GM03348 (cell line): ENCODE measurements around the gene USH1G.

Experiments used
- DNase-seq: peaks from one replicate; pipeline ENCODE4 v3.0.0; 2012; ENCODE audit warnings: low spot score

Gene USH1G

GRCh38 chr17:74954115-74954514, 31.1 kb upstream of the USH1G start:
- DNase-seq, result no peak

- no peak for DNase-seq
Measured at GRCh38 chr17:74953134-74953687, 30.2 kb upstream of the USH1G start.

GRCh38 chr17:74952431-74953133, 29.5 kb upstream of the USH1G start:
- no peak for DNase-seq

GRCh38 chr17:74951680-74952421, 28.8 kb upstream of the USH1G start:
- no peak for DNase-seq

GRCh38 chr17:74951065-74951464, 28.0 kb upstream of the USH1G start:
- DNase-seq, result no peak

- no peak for DNase-seq
Measured at GRCh38 chr17:74950207-74950606, 27.2 kb upstream of the USH1G start.

- no peak for DNase-seq
Measured at GRCh38 chr17:74949455-74950115, 26.5 kb upstream of the USH1G start.

- DNase-seq, result no peak
Measured at GRCh38 chr17:74947041-74947754, 24.1 kb upstream of the USH1G start.

- no peak for DNase-seq
Measured at GRCh38 chr17:74946641-74947040, 23.6 kb upstream of the USH1G start.

- no peak for DNase-seq
Measured at GRCh38 chr17:74945543-74945942, 22.5 kb upstream of the USH1G start.

- no peak for DNase-seq
Measured at GRCh38 chr17:74943808-74944522, 20.9 kb upstream of the USH1G start.

GRCh38 chr17:74941128-74941725, 18.2 kb upstream of the USH1G start:
- DNase-seq, result no peak

GRCh38 chr17:74939534-74939933, 16.5 kb upstream of the USH1G start:
- DNase-seq, result no peak

- no peak for DNase-seq
Measured at GRCh38 chr17:74938194-74938950, 15.3 kb upstream of the USH1G start.

- DNase-seq, result no peak
Measured at GRCh38 chr17:74937064-74938051, 14.3 kb upstream of the USH1G start.

- no peak for DNase-seq
Measured at GRCh38 chr17:74936470-74936799, 13.4 kb upstream of the USH1G start.

GRCh38 chr17:74935585-74936469, 12.8 kb upstream of the USH1G start, which contains the start of gene OTOP3:
Gene OTOP3 (plus strand): TSS chr17:74935898. CDS start chr17:74935922, 24 bp downstream.
- no peak for DNase-seq

GRCh38 chr17:74935048-74935447, 12.0 kb upstream of the USH1G start:
- no peak for DNase-seq
